ENCODE data around the gene LCP2. TPM values are rescaled to one million over a fixed set of nuclear protein-coding genes. Genes with fewer than 3 reads are reported as not detected.

LCP2 gene
- total and polyA plus RNA-seq, 2 donors (not counting 3 experiments of a cell fraction or from before 2014, with no cell fraction given): not detected

GRCh38 chr5:170312301-170312595, 14.7 kb upstream of the LCP2 start:
- peaks cover 0 to 3% of the 10 kb centered on the region in 2 experiments for H3K27me3 ChIP-seq (ENCODE audit: control insufficient read depth in 2 of 2, insufficient read depth in 2 of 2, low read length in 2 of 2)
- H2AFZ ChIP-seq (ENCODE audit: low read depth, low read length): no peak overlapping the region
- no peaks in the 10 kb centered on the region for H3K9me3 ChIP-seq (replicated peaks; ENCODE audit: control insufficient read depth, insufficient read depth, low read length)
- CTCF ChIA-PET: interaction anchor here (1.8 kb wide), 1 partner anchor 13 kb away, joined by 6 read pairs; no protein-coding TSS in a partner anchor
- POLR2A ChIA-PET: no interaction called here
- no peaks in the 10 kb centered on the region for H3K79me2 ChIP-seq (ENCODE audit: control insufficient read depth, insufficient read depth, low read length)
- DNase-seq (ENCODE audit: low read depth, low spot score) (no peak), FAIRE-seq (no peak)
- intact Hi-C loops (cut with micrococcal nuclease) (no loop called here), dilution Hi-C loops (cut with MboI; ENCODE audit: extremely low pct_ligation_motif_present, low sequenced_read_pairs) (no loop called here)
- H4K20me1 ChIP-seq (replicated peaks; ENCODE audit: control insufficient read depth, extremely low read depth, insufficient read depth, low read length): no peaks in the 10 kb centered on the region
- H3K9me1 ChIP-seq (replicated peaks; ENCODE audit: control insufficient read depth, extremely low read depth, insufficient read depth, low read length): no peaks in the 10 kb centered on the region
- no TSS peak for BruUV-seq (replicated peaks)
- no peaks in the 10 kb centered on the region for H3K36me3 ChIP-seq (ENCODE audit: control insufficient read depth in 2 of 2, extremely low read depth in 1 of 2, insufficient read depth in 2 of 2, low read length in 2 of 2)
- no peak overlapping the region for H3K4me3 ChIP-seq (replicated peaks in 1 of 3; ENCODE audit: insufficient read depth in 1 of 3, low read depth in 1 of 3, low read length in 3 of 3)
- H3K27ac ChIP-seq (ENCODE audit: insufficient read depth, low read depth, low read length): no peak overlapping the region
- no peak for TF ChIP-seq MYC (IDR thresholded peaks at IDR 0.05; ENCODE audit: low read depth, low read length)
- no peak for TF ChIP-seq POLR2AphosphoS5 (IDR thresholded peaks at IDR 0.05; ENCODE audit: insufficient read depth, low read depth, low read length)
- no peak for TF ChIP-seq EZH2 (IDR thresholded peaks at IDR 0.05; ENCODE audit: borderline replicate concordance, low read depth, low read length, severe bottlenecking)
- no peak for TF ChIP-seq FOS (IDR thresholded peaks at IDR 0.05; ENCODE audit: borderline replicate concordance, insufficient read depth, low read length)
- TF ChIP-seq MAX (IDR thresholded peaks at IDR 0.05; ENCODE audit: insufficient read depth, insufficient read length): no peak
- no peak for TF ChIP-seq POLR2A (IDR thresholded peaks at IDR 0.05; ENCODE audit: low read depth, low read length)
- TF ChIP-seq CTCF (IDR thresholded peaks at IDR 0.05; ENCODE audit: extremely low read depth in 1 of 2, insufficient read depth in 1 of 2, low read depth in 1 of 2, low read length in 2 of 2): no peak
- no peak for TF ChIP-seq GATA2 (IDR thresholded peaks at IDR 0.05; ENCODE audit: insufficient read depth, insufficient read length, low read depth, low read length)
- no peak for TF ChIP-seq JUN (IDR thresholded peaks at IDR 0.05; ENCODE audit: borderline replicate concordance, insufficient read depth, insufficient read length, low read depth)
- no peak overlapping the region for H3K4me2 ChIP-seq (ENCODE audit: insufficient read depth, low read length)
- H3K9ac ChIP-seq (replicated peaks; ENCODE audit: extremely low read depth, insufficient read depth, low read length): no peak overlapping the region
- H3K4me1 ChIP-seq (ENCODE audit: control insufficient read depth, extremely low read depth, insufficient read depth, low read length): peaks cover 3% of the 10 kb centered on the region

All from endothelial cell of umbilical vein (primary cell).